PC-9 (cell line): ENCODE data around the gene RUNX3.

Experiments
- EZH2 ChIP-seq: fragments of 200-600 bp; sonication (generic); IDR thresholded peaks from 2 replicates; pipeline ENCODE4 v1.8.0; 2017; ENCODE audit warnings: antibody characterized with exemption, low read depth
- TF ChIP-seq, protein P1 (sequence below): fragments of 200-600 bp; sonication (generic); conservative IDR thresholded peaks from 2 replicates; pipeline ENCODE4 v1.6.1; 2017; ENCODE audit warnings: mixed run types, antibody characterized with exemption, mild to moderate bottlenecking, moderate library complexity

GRCh38 chr1:24957808-24958752 lies 28.0 kb upstream of the RUNX3 start:
- TF ChIP-seq, protein P1, sequence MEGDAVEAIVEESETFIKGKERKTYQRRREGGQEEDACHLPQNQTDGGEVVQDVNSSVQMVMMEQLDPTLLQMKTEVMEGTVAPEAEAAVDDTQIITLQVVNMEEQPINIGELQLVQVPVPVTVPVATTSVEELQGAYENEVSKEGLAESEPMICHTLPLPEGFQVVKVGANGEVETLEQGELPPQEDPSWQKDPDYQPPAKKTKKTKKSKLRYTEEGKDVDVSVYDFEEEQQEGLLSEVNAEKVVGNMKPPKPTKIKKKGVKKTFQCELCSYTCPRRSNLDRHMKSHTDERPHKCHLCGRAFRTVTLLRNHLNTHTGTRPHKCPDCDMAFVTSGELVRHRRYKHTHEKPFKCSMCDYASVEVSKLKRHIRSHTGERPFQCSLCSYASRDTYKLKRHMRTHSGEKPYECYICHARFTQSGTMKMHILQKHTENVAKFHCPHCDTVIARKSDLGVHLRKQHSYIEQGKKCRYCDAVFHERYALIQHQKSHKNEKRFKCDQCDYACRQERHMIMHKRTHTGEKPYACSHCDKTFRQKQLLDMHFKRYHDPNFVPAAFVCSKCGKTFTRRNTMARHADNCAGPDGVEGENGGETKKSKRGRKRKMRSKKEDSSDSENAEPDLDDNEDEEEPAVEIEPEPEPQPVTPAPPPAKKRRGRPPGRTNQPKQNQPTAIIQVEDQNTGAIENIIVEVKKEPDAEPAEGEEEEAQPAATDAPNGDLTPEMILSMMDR = no peak
- TF ChIP-seq EZH2 = no peak
